ES-I3 (cell line): ENCODE measurements around the gene RBMS1.

Experiments
- H3K36me3 ChIP-seq: 2 replicates; pipeline ENCODE4 v1.6.1; 2013; ENCODE audit warnings: mild to moderate bottlenecking, low read length, control low read depth, moderate library complexity; ENCODE audit not compliant: insufficient read depth
- H3K4me1 ChIP-seq: 2 replicates; pipeline ENCODE4 v1.6.1; 2013; ENCODE audit warnings: mild to moderate bottlenecking, control low read depth, low read length; ENCODE audit not compliant: insufficient read depth
- H3K9ac ChIP-seq: 2 replicates; pipeline ENCODE4 v1.6.1; 2013; ENCODE audit warnings: low read depth, mild to moderate bottlenecking, low read length, moderate library complexity
- H3K9me3 ChIP-seq: 2 replicates; pipeline ENCODE4 v1.6.1; 2013; ENCODE audit warnings: mild to moderate bottlenecking, low read length, moderate library complexity; ENCODE audit not compliant: control insufficient read depth, insufficient read depth

The RBMS1 gene

DNA sequence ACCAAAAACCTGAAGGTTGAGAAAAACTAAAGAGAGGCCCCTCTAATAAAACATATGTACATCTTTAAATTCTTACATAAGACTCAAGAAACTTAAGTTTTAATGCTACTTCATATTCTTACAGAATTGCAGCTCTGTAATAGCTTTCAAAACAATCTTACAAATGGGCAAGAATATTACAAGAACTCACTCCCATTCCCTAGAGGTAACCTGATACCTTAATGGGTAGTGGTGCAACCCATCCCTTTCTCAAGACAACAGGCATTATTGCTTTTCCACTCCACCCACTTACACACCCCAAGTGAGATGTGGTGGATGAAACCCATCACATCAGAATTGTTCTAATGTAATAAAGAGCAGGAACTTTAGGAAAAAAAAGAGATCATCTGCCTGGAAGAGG is 103.7 kb downstream of the RBMS1 start:
- H3K9me3 ChIP-seq, result no peaks in the 10 kb centered on the region
- H3K9ac ChIP-seq, result no peak overlapping the region
- no peaks in the 10 kb centered on the region for H3K36me3 ChIP-seq
- peaks cover 44% of the 10 kb centered on the region for H3K4me1 ChIP-seq

DNA sequence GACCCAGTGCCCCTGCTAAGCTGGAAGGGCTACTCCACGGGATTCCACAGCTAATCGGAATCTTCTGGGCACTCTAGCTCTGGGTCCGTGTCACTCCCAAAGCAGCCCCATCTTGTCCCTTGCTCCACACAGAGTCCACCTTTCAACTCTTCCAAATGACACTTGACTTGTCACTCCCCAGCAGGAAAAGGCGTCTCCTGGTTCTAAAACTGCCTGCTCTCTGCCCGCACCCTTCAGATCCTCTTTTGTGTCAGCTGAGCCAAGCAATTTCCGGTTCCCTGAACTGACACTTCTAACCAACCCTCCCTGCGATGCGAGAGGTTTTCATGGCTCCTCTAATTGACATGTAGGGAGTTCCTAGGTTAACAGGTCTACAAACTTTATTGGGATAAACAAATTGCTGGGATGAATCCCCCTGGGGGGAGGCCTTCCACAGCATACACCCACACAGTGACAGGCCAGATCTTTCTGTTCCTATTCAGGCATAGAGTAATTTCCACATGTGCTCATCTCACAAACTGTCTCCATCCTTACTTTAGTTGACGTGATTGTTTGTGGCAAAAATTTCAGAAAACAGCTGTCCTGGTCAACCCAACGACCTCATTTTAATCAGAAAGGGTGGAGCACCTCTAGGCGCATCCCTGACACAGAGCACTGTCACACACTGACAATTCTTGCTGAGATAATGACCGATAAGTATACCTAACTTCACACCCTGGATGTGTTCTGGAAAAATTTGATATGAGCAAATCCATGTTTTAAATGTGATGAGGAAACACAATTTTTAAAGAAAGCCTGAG is 104.9 kb downstream of the RBMS1 start:
- no peak overlapping the region for H3K9ac ChIP-seq
- no peaks in the 10 kb centered on the region for H3K9me3 ChIP-seq
- peaks cover 34% of the 10 kb centered on the region for H3K4me1 ChIP-seq
- no peaks in the 10 kb centered on the region for H3K36me3 ChIP-seq

DNA sequence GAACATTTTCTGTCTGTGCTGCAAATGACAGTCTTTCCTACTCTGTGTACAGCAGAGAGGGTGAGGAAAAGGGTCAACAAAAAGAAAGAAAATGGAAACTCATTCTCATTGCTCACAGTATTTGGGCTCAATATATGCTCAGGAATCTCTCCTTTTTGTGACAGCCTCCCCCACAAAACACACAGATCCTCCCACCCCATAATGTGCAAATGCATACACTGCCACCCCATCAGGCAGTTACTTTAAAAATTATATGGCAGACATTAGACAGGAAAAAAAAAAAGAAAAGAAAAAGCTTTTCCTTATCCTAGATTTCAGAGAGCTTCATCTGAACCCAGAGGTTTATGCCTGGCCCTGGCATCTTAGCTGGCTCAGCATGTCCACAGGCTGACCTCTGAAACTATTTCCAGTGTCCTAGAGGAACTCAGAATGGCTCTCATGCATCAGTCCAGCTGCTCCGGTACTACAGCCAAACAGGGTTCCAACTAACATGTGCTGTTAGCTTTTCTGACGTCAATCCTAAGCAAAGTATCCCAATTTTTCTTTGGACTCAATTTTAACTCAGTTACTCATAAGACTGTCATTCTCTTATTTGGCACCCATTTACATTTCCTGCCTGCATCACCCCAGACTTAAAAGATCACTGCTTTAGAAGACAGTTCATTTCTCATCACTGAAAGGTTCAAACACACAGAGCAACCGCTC is 105.9 kb downstream of the RBMS1 start:
- Histone ChIP-seq H3K4me1 (peaks cover 34% of the 10 kb centered on the region), H3K36me3 (no peaks in the 10 kb centered on the region), H3K9ac (no peak overlapping the region), H3K9me3 (no peaks in the 10 kb centered on the region)

DNA sequence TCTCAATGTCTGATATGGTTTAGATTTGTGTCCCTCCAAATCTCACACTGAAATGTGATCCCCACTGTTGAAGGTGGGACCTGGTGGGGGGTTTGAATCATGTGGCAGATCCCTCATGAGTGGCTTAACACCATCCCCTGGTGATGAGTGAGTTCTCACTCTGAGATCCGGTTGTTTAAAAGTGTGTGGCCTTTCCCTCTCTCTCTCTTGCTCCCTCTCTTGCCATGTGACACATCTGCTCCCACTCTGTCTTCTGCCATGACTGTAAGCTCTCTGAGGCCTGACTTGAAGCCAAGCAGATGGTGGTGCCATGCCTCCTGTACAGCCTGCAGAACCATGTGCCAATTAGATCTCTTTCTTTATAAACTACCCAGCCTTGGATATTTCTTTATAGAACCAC is 108.8 kb downstream of the RBMS1 start:
- Histone ChIP-seq H3K9me3 (no peaks in the 10 kb centered on the region), H3K36me3 (no peaks in the 10 kb centered on the region), H3K4me1 (peaks cover 29% of the 10 kb centered on the region), H3K9ac (no peak overlapping the region)

DNA sequence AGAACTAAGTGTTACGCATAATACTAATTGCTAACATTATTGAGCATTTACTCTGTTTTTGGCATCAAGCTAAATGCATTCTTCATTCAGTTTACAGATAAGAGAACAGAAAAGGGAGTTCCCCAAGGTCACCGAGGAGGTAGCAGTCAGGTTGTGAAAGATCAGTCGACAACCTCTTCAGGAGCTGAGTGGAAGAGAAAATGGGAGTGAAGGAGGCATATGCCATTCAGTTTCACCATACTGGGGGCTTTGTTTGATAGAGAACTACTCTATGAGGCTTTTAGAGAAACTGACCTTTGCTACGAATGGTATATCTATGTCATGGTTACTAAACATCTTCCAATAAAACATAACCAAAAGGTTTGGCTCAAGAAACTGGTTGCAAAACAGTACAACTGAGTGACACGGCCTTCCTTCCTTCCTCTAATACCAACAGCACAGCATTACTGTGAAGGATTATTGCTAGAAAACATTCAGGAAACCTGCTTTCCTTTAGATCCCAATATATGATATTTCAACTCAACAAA is 112.1 kb downstream of the RBMS1 start:
- Histone ChIP-seq H3K36me3 (no peaks in the 10 kb centered on the region), H3K9me3 (no peaks in the 10 kb centered on the region), H3K4me1 (peaks cover 31% of the 10 kb centered on the region), H3K9ac (no peak overlapping the region)

DNA sequence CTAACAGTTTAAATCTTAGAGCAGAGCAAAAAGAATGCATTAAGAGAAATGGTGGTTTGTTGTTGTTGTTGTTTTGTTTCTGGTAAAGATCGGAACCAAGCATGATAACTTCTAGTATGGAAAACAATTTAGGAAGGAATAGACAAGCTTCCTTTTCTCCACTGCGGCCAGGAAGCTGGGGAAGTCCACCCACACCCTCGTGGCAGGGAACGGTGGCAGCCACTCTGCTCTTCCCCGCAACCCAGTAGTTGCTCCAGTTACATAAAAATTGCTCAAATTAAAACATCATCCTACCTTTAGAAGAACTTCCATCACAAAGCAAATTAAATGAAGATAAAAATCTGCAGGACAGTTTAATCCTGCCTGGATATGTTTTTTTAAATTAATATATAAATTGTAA is 113.0 kb downstream of the RBMS1 start:
- Histone ChIP-seq H3K9ac (no peak overlapping the region), H3K9me3 (no peaks in the 10 kb centered on the region), H3K4me1 (peaks cover 38% of the 10 kb centered on the region), H3K36me3 (no peaks in the 10 kb centered on the region)

DNA sequence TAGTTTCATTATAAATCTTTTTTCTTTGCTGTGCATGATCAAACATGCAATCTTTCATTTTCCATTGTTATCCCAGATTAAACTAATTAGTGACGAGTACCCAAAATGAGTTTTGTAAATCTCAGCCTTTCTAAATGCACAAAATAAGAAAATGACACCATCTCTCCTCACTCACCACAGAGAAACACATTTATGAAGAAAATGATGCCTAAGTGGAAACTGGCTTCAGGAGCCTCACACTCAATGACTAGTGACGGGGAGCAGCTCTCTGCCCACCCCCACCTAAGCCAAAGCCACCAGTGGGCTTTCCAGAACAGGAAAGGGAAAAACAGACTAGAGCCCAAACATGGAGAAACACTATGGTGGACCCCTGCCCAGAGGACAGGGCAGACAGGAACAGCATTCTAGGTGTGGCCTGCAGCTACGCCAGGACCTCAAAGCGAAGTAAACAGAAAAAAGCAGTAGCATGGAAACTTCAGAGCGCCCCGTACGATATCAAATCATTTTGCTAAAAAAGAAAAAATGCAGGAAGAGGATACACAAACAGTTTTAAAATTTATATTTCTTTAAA is 113.5 kb downstream of the RBMS1 start:
- Histone ChIP-seq H3K9ac (no peak overlapping the region), H3K4me1 (peaks cover 43% of the 10 kb centered on the region), H3K9me3 (no peaks in the 10 kb centered on the region), H3K36me3 (no peaks in the 10 kb centered on the region)

DNA sequence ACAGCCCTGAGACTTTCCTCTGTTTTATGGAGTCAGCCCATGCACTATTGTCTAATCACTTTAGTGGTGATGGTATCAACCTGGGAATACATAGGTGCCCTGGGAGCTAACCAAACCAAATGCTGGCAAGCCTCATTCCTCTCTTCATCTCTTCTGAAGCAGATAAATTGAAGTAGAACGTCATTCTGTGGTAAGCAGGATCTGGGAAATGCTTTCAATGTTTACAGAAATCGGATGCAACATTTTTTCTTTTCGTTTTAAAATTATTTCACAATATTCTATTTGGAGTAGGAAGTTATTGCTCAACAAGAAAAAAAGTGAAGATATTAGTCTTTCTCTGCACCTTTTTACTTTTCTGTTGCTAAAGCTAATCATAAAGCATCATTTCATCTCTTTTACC is 114.2 kb downstream of the RBMS1 start:
- no peaks in the 10 kb centered on the region for H3K36me3 ChIP-seq
- H3K9ac ChIP-seq, result no peak overlapping the region
- no peaks in the 10 kb centered on the region for H3K9me3 ChIP-seq
- peaks cover 45% of the 10 kb centered on the region for H3K4me1 ChIP-seq

DNA sequence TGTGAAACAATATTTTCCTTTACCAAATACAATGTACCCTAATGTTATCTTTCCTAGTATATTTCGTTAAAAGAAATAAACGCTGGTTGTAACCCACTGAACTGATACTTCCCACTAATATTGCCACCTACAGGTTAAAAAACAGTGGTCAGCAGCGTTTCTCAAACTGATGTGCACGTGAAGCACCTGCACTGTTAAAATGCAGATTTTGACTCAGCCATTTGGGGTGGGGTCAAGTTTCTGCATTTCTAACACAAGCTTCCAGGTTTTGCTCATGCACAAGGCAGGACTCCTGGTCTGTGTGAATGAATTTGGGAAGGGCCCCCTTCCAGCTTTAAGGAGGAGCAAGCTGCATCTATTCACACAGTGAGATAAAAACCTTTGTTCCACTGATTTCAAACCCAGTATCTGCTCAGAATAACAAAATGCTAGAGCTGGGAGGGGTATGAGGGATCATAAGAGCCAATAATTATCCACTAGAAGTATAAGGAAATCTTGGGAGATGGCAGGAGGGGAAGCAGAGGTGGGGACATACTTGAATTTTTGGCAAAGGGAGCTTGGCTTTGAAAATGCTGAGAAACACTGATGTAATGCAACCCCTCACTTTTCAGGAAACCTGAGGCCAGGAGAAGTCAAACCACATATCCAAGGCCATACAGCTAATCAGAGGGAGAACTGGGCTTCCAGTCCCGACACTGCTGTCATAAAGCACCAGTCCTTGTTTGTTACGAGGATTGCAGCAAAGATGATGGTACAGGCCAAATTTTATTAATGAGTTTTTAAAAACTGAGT is 116.2 kb downstream of the RBMS1 start:
- no peak overlapping the region for H3K9ac ChIP-seq
- H3K36me3 ChIP-seq, result no peaks in the 10 kb centered on the region
- H3K4me1 ChIP-seq, result peaks cover 59% of the 10 kb centered on the region
- H3K9me3 ChIP-seq, result no peaks in the 10 kb centered on the region

DNA sequence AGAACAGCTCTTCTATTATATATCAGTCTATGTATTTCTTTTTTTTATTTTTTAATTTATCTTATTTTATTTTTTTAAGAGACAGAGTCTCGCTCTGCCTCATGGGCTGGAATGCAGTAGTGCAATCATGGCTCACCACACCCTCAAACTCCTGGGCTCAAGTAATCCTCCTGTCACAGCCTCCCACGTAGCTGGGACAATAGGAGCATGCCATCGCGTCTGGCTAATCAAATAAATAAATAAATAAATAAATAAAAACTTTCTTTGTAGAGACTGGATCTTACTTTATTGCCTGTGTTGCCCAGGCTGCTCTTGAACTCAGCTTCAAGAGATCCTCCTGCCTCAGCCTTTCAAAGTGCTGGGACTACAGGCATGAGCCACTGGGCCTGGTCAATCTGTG is 117.0 kb downstream of the RBMS1 start:
- Histone ChIP-seq H3K9ac (no peak overlapping the region), H3K36me3 (no peaks in the 10 kb centered on the region), H3K4me1 (peaks cover 62% of the 10 kb centered on the region), H3K9me3 (no peaks in the 10 kb centered on the region)

DNA sequence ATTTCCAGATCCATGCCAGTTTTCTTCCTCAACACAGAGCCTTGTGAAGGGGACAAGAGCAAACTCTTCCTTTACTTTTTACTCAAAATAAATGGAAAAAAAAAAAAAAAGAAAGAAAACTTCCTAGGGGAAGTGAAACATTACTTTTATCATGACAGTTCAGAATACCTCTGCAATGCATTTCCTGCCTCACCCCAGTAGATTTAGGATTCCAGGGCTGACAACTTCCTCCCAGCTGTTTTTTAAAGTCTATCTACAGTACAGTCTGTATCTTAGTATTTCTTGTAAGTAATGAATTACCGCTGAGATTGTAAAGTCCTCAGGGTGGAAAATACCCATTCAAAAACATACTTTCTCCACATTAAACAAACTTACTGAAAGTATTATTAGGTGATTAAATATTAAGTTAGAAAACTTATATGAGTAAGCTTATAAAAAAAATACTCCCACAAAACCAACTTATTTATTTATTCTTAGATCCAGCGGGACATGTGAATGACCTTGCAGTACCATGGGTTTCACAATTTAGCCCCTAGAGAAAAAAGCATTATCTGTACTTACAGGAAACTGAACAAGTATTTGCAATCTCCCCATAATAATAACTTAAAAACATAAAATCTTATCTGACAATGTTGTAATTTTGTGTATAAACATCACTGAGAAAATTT is 117.7 kb downstream of the RBMS1 start:
- Histone ChIP-seq H3K9ac (no peak overlapping the region), H3K4me1 (peaks cover 59% of the 10 kb centered on the region), H3K9me3 (no peaks in the 10 kb centered on the region), H3K36me3 (no peaks in the 10 kb centered on the region)

DNA sequence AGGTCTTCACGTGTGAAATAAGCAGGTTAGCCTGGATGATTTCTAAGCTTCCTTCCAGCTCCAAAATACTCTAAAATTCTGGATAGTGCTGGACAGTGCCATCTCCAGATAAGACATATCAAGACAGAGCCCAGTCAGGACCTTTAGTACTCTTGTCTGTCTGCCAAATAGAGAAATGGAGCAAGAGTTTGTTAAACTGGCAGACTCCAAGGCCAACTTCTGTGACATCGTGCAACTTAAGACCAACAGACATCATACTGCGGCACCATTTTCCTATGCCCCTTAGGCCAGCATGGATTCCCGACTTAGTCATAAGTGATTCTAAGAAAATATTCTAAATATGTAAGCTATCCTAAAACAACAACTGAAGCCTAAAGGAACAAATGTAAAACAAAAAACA is 118.6 kb downstream of the RBMS1 start:
- no peak overlapping the region for H3K9ac ChIP-seq
- H3K4me1 ChIP-seq, result peaks cover 55% of the 10 kb centered on the region
- no peaks in the 10 kb centered on the region for H3K36me3 ChIP-seq
- H3K9me3 ChIP-seq, result no peaks in the 10 kb centered on the region

DNA sequence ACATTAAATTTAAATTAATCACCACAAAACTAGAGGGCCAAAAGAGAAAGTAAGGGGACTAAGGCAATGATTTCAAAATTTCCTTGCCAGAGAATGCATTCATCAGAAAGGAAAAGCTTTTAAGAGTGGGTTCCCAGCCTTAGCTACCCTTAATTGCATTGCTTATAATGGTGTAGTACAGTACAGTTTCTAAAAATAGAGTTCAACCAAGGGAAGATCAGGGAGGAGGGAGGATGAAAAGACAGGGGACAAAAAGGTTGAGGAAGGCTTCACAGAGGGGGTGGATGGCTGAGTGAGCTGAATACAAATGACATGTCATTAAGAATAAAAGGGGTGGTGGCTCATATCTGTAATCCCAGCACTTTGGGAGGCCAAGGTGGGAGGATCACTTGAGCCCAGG is 119.9 kb downstream of the RBMS1 start:
- Histone ChIP-seq H3K4me1 (peaks cover 56% of the 10 kb centered on the region), H3K9me3 (no peaks in the 10 kb centered on the region), H3K36me3 (no peaks in the 10 kb centered on the region), H3K9ac (no peak overlapping the region)

DNA sequence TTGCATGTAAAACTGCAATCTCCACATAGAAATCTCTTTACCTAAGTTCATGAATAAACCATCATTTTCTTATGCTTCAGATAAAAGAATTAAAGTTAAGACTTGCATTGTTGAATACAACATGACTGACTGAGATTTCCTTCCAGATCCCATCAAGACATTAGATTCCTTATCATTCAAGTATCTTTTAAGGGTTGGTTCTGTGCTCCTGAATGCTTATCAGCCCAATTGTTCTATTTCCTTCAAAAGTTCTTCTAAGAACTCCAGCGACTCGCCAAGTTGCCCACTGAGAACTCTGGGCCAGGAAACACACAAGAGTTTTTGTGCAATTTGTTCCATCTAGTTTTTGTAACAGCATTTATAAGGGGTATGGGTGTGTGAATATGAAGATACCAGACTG is 120.3 kb downstream of the RBMS1 start:
- Histone ChIP-seq H3K36me3 (no peaks in the 10 kb centered on the region), H3K9me3 (no peaks in the 10 kb centered on the region), H3K4me1 (peaks cover 57% of the 10 kb centered on the region), H3K9ac (no peak overlapping the region)
